ENCODE measurements around the gene CDT1.
"Not testable (repeated sequence)": the region's sequence is repeated elsewhere in the genome, so short reads cannot be mapped to it uniquely, and the experiment has no call there.

Gene CDT1

GRCh38 chr16:88816736-88817535 is 13.3 kb downstream of the CDT1 start:
- DNase-seq (ENCODE audit: low read depth): no peak

- DNase-seq (ENCODE audit: low read depth): no peak
These were observed 14.4 kb downstream of the CDT1 start for GRCh38 chr16:88817785-88818574.

GRCh38 chr16:88818575-88818874 is 14.9 kb downstream of the CDT1 start:
- no peak for DNase-seq (ENCODE audit: low read depth)

DNA sequence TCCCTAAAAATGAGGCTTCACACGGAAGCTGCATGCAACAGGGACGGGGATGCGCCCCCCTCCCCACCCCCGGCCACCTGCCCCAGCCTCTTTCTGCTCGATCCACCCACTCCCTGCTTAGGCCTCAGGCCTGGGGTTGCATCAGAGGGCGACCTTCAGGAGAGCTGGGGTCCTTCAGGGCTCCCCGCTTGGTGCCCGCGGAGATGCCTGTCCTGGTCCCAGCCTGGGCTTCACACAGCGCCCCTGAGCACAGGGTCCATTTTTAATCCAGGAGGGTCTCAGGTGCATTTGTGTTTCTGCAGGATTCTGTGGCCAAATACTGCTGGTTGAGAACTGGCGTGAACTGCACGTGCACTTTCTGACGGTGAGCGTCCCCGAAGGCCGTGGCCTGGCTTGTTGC is 15.5 kb downstream of the CDT1 start:
- no peak for DNase-seq (ENCODE audit: low read depth)

DNA sequence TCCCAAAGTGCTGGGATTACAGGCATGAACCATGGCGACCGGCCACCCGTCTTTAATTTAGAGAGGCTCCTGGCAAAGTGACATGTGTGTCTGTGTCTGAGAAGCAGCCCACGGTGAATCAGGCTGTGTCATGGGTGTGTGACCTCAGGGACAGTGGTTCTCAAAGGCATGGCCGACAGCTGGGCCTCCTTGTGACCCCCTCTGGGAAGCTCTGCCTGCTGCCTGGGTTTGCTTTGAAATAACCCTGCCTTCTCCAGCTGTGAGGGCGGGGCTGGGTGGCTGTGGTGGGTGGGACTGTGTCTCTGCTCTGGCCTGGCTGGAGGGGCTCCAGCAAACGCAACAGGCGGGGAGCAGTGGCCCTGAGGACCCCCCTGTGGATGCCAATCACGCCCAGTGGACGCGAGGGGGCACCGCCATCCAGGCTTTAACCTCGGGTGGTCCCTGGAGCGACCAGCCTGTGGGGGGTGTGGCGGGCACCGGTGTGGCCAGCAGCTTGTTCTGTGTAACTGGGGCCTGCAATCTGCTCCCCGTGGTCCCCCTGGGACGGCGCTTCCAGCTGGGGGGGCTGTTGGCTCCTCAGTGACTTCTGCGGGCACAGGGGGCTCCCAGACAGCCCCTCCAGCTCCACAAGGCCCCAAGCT is 16.9 kb downstream of the CDT1 start:
- no peak for DNase-seq (ENCODE audit: low read depth)

- no peak for DNase-seq (ENCODE audit: low read depth)
These were observed 17.7 kb downstream of the CDT1 start for GRCh38 chr16:88821168-88821850.

DNA sequence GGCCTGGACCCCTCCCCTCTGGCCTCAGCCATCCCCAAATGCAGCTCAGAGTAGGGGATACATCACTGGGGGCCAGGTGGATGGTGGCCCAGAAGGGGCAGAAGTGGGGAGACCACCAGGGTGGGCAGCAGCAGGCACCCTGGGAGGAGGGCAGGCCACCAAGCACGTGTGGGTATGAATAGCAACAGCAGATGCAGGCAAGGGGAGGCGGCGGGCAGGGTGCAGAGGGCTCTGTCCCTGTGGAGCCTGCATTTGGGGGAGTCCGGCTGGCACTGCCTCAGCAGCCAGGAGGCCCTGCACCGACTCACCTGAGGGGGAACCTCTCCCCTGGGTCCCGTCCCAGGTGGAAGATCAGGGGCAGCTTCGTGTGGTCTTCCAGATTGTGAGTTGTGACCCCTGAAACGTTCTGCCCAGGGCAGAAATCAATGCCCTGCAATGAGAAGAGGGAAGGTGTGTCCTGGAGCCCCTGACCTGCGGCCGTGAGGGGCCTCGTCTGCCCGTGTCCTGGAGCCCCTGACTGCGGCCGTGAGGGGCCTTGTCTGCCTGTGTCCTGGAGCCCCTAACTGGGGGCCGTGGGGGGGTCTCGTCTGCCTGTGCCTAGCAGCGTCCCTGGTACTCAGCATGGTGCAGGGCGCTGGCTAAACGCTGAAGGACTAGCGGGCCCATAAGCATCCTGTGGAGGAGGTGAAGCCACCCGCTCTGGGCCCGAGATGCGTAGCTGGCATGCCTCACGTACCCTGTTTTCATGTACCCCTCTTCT is 18.9 kb downstream of the CDT1 start:
- no peak for DNase-seq (ENCODE audit: low read depth)

- not testable (repeated sequence) for DNase-seq (ENCODE audit: low read depth)
These were observed 20.1 kb downstream of the CDT1 start for GRCh38 chr16:88823646-88824045.

DNA sequence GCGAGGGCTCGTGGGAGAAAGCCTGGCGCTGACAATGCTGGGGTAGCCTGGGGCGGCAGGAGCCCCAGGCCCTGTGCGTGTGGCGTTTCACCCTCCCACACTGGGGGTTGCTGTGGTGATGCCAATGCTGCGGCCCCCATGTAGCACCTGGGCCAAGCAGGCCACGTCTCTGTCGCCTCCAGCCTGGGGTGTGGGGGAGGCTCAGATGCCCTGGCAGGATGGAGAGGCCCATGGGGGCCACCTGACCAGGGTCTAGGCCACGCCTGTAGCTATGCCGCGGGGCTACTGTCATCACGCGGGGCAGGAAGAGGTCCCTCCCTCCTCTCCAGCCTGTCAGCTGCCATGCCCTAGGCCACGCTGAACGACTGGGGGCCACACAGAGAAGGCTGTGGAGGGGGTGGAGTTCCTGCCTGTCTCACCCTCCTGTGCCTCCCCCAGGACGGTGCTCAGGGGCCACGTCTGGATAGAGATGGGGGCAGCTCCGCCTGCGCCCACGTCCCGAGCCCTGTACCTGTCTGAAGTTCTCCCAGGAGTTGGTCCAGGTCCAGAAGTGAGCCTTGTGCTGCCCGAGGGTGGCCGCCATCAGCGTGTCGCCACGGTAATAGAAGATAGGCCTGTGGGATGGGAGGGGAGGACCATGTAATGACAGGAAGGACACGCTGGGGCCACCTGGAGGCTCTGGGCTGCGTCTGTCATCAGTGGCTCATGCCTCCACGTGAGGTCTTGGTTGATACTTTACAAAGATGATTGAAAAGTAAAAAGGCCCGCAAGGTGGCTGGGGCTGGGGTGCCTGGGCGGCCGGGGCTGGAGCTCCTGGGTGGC is 20.9 kb downstream of the CDT1 start:
- DNase-seq (ENCODE audit: low read depth): no peak

DNA sequence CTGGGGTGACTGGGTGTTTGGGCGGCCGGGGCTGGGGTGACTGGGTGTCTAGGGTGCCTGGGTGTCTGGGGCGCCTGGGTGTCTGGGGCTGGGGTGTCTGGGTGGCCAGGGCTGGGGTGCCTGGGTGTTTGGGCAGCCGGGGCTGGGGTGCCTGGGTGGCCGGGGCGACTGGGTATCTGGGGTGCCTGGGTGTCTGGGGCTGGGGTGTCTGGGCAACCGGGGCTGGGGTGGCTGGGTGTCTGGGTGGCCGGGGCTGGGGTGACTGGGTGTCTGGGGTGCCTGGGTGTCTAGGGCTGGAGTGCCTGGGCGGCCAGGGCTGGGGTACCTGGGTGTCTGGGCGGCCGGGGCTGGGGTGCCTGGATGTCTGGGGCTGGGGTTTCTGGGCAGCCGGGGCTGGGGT is 21.6 kb downstream of the CDT1 start:
- DNase-seq (ENCODE audit: low read depth): no peak

- no peak for DNase-seq (ENCODE audit: low read depth)
These were observed 22.7 kb downstream of the CDT1 start for GRCh38 chr16:88826070-88826840.

GRCh38 chr16:88827727-88828126 is 24.1 kb downstream of the CDT1 start:
- no peak for DNase-seq (ENCODE audit: low read depth)

DNA sequence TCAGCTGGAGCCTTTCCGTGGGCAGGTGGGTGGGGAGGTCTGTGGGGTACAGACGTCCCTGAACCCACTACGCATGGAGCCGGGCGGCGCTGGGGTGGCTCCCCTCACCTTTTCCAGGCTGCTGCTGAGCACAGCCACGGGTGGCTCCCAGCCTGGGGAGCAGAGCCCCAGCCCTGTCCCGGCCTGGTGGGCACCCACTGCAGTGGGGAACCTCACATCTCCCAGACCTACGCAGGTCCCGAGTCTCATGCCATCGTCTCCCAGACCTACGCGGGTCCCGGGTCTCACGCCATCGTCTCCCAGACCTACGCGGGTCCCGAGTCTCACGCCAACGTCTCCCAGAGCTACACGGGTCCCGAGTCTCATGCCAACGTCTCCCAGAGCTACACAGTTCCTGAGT is 25.1 kb downstream of the CDT1 start:
- no peak for DNase-seq (ENCODE audit: low read depth)

DNA sequence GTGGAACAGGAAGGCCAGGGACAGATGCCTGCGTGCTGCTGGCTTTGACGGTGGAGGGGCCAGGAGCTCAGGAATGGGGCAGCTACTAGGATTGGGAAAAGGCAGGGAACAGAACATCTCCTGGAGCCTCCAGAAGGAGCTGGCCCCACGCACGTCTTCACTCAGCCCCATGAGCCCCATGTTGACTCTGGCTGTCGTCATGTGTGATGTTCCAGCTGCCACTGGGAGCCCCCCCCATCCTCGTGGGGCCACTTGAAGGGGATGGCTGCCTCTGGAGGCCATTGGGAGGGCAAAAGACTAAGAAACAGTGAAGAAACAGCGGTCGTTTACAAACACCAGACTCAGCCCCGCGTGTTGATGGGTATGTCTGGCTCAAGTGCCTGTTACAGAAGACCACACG is 26.7 kb downstream of the CDT1 start:
- DNase-seq (ENCODE audit: low read depth): no peak

- no peak for DNase-seq (ENCODE audit: low read depth)
These were observed 27.2 kb downstream of the CDT1 start for GRCh38 chr16:88830783-88831182.

DNA sequence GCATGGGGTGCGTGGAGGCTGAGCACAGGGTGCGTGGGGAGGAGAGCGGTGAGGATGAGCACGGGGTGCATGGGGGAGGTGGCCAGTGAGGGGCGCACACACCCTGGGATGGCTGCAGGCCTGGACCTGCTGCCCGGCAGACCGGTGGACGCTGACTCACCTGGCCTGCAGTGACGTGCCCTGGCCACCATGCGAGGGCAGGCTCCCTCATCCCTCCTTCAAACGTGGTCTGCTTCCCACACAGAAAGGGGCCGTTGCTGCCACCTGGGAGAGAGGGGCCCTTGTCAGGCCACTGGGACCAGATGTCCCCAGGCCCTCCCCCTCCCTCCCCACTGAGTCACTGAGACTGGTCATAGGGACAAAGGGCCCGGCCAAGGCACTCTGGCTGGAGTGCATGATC is 28.2 kb downstream of the CDT1 start:
- DNase-seq (ENCODE audit: low read depth): no peak

GRCh38 chr16:88833086-88833485 is 29.5 kb downstream of the CDT1 start:
- DNase-seq (ENCODE audit: low read depth): no peak

- no peak for DNase-seq (ENCODE audit: low read depth)
These were observed 31.1 kb downstream of the CDT1 start for GRCh38 chr16:88834670-88835069.

- no peak for DNase-seq (ENCODE audit: low read depth)
These were observed 31.8 kb downstream of the CDT1 start for GRCh38 chr16:88835383-88835782.

DNA sequence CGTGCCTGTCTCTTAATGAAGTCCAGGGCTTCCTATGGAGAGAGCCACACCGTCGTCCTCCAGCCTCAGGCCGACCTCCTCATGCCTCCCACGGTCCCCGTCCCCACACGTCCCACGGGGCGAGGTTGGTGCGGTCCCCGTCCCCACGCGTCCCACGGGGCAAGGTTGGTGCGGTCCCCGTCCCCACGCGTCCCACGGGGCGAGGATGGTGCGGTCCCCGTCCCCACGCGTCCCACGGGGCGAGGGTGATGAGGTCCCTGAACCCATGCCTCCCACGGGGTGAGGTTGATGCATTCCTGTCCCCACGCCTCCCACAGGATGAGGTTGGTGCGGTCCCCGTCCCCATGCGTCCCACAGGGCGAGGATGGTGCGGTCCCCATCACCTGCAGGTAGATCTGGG is 32.2 kb downstream of the CDT1 start:
- DNase-seq (ENCODE audit: low read depth): no peak
